Osteoblast (primary cell): ENCODE measurements around the gene NPTXR. TPM values are rescaled to one million over a fixed set of nuclear protein-coding genes. Genes with fewer than 3 reads are reported as not detected.
A peak's percentile ranks its signal among the peaks of the same experiment; 100 is the strongest.

ENCODE experiments used
- DNase-seq: peaks from one replicate; pipeline ENCODE4 v3.0.0; 2011; ENCODE audit warnings: low spot score, mixed read lengths; ENCODE audit not compliant: insufficient read length; ENCODE audit errors: missing footprints
- H2AFZ ChIP-seq: 2 replicates; pipeline ENCODE4 v1.6.0; 2011; ENCODE audit warnings: mild to moderate bottlenecking, low read length
- H3K27ac ChIP-seq: 2 replicates; pipeline ENCODE4 v1.5.1; 2011; ENCODE audit warnings: mild to moderate bottlenecking, low read depth, low read length, moderate library complexity
- H3K27me3 ChIP-seq: 2 replicates; pipeline ENCODE4 v1.6.0; 2012; ENCODE audit warnings: mild to moderate bottlenecking, control low read depth, inconsistent platforms, low read length, moderate library complexity; ENCODE audit not compliant: insufficient read depth
- H3K36me3 ChIP-seq: 2 replicates; pipeline ENCODE4 v1.5.1; 2011; ENCODE audit warnings: mild to moderate bottlenecking, low read length, control low read depth, moderate library complexity; ENCODE audit not compliant: insufficient read depth
- H3K4me1 ChIP-seq: 2 replicates; pipeline ENCODE4 v1.5.1; 2011; ENCODE audit warnings: mild to moderate bottlenecking, low read length, control low read depth, moderate library complexity; ENCODE audit not compliant: insufficient read depth
- H3K4me2 ChIP-seq: 2 replicates; pipeline ENCODE4 v1.6.0; 2011; ENCODE audit warnings: mild to moderate bottlenecking, low read length; ENCODE audit not compliant: insufficient read depth
- H3K4me3 ChIP-seq: fragments of 200-600 bp; sonication (generic); 3 replicates; pipeline ENCODE4 v1.5.1; 2012; ENCODE audit warnings: mild to moderate bottlenecking, low read length, inconsistent platforms; ENCODE audit not compliant: insufficient read depth
- H3K79me2 ChIP-seq: 2 replicates; pipeline ENCODE4 v1.6.0; 2012; ENCODE audit warnings: mild to moderate bottlenecking, low read length, control low read depth, inconsistent platforms; ENCODE audit not compliant: insufficient read depth
- H3K9me3 ChIP-seq: 2 replicates; pipeline ENCODE4 v1.5.1; 2011; ENCODE audit warnings: low read depth, low read length, control low read depth
- H4K20me1 ChIP-seq: 2 replicates; pipeline ENCODE4 v1.6.0; 2012; ENCODE audit warnings: mild to moderate bottlenecking, low read length, control low read depth; ENCODE audit not compliant: insufficient read depth
- total RNA-seq: library from RNA; depleted of rRNA; stranded (reverse); fragments of >200 nt; gene quantifications from 2 replicates; pipeline ENCODE4 v1.2.3, GENCODE V29; 2012
- TF ChIP-seq, protein P1 (sequence below): IDR thresholded peaks from 2 replicates; pipeline ENCODE4 v1.5.1; 2011; ENCODE audit warnings: mild to moderate bottlenecking, low read depth, low read length, moderate library complexity; ENCODE audit errors: extremely low read depth

NPTXR gene
- total RNA-seq, 1 donor, result 0.72 TPM

- no peak overlapping the region for H2AFZ ChIP-seq
- H3K4me3 ChIP-seq, result no peak overlapping the region
- peaks cover 13% of the 10 kb centered on the region for H3K4me1 ChIP-seq
- TF ChIP-seq, protein P1, sequence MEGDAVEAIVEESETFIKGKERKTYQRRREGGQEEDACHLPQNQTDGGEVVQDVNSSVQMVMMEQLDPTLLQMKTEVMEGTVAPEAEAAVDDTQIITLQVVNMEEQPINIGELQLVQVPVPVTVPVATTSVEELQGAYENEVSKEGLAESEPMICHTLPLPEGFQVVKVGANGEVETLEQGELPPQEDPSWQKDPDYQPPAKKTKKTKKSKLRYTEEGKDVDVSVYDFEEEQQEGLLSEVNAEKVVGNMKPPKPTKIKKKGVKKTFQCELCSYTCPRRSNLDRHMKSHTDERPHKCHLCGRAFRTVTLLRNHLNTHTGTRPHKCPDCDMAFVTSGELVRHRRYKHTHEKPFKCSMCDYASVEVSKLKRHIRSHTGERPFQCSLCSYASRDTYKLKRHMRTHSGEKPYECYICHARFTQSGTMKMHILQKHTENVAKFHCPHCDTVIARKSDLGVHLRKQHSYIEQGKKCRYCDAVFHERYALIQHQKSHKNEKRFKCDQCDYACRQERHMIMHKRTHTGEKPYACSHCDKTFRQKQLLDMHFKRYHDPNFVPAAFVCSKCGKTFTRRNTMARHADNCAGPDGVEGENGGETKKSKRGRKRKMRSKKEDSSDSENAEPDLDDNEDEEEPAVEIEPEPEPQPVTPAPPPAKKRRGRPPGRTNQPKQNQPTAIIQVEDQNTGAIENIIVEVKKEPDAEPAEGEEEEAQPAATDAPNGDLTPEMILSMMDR, result no peak
- no peaks in the 10 kb centered on the region for H3K9me3 ChIP-seq
- H3K27me3 ChIP-seq, result peaks cover 36% of the 10 kb centered on the region
- peak; percentile 30 for DNase-seq
- no peaks in the 10 kb centered on the region for H4K20me1 ChIP-seq
- no peaks in the 10 kb centered on the region for H3K79me2 ChIP-seq
- no peak overlapping the region for H3K27ac ChIP-seq
- no peaks in the 10 kb centered on the region for H3K36me3 ChIP-seq
- H3K4me2 ChIP-seq, result no peak overlapping the region
Measured at GRCh38 chr22:38839686-38840085, 4.1 kb downstream of the NPTXR start.

- TF ChIP-seq, protein P1, result no peak
- H3K27ac ChIP-seq, result no peak overlapping the region
- peaks cover 23% of the 10 kb centered on the region for H3K27me3 ChIP-seq
- H3K9me3 ChIP-seq, result no peaks in the 10 kb centered on the region
- no peak overlapping the region for H3K4me3 ChIP-seq
- peaks cover 13% of the 10 kb centered on the region for H3K4me1 ChIP-seq
- H3K36me3 ChIP-seq, result no peaks in the 10 kb centered on the region
- no peak overlapping the region for H3K4me2 ChIP-seq
- no peaks in the 10 kb centered on the region for H4K20me1 ChIP-seq
- H3K79me2 ChIP-seq, result no peaks in the 10 kb centered on the region
- H2AFZ ChIP-seq, result no peak overlapping the region
- peak; percentile 43 for DNase-seq
Measured at GRCh38 chr22:38837414-38837928, 6.4 kb downstream of the NPTXR start.

GRCh38 chr22:38835888-38836301 is 7.9 kb downstream of the NPTXR start:
- peaks cover 13% of the 10 kb centered on the region for H3K4me1 ChIP-seq
- no peaks in the 10 kb centered on the region for H4K20me1 ChIP-seq
- H3K27me3 ChIP-seq, result peaks cover 11% of the 10 kb centered on the region
- H3K79me2 ChIP-seq, result no peaks in the 10 kb centered on the region
- H3K27ac ChIP-seq, result no peak overlapping the region
- no peak overlapping the region for H2AFZ ChIP-seq
- H3K4me3 ChIP-seq, result peak overlapping the region; percentile 19
- peak; percentile 94 for DNase-seq
- H3K36me3 ChIP-seq, result no peaks in the 10 kb centered on the region
- TF ChIP-seq, protein P1, result no peak
- peak overlapping the region; percentile 34 for H3K4me2 ChIP-seq
- H3K9me3 ChIP-seq, result no peaks in the 10 kb centered on the region

- no peaks in the 10 kb centered on the region for H4K20me1 ChIP-seq
- no peaks in the 10 kb centered on the region for H3K79me2 ChIP-seq
- no peaks in the 10 kb centered on the region for H3K9me3 ChIP-seq
- peaks cover 6% of the 10 kb centered on the region for H3K27me3 ChIP-seq
- H2AFZ ChIP-seq, result no peak overlapping the region
- no peak overlapping the region for H3K4me3 ChIP-seq
- H3K4me1 ChIP-seq, result peaks cover 13% of the 10 kb centered on the region
- no peaks in the 10 kb centered on the region for H3K36me3 ChIP-seq
- TF ChIP-seq, protein P1, result no peak
- no peak overlapping the region for H3K27ac ChIP-seq
- H3K4me2 ChIP-seq, result no peak overlapping the region
- peak; percentile 85 for DNase-seq
Measured at GRCh38 chr22:38834991-38835390, 8.8 kb downstream of the NPTXR start.
